ENCODE results near the gene SLC16A8. TPM values are rescaled to one million over a fixed set of nuclear protein-coding genes. Genes with fewer than 3 reads are reported as not detected.

Gene SLC16A8
- total RNA-seq, 1 donor from 2014 or later = not detected

- no peak overlapping the region for H2AFZ ChIP-seq (ENCODE audit: low read depth, low read length)
Observed at GRCh38 chr22:38041760-38042487, 42.1 kb downstream of the SLC16A8 start.

GRCh38 chr22:38040953-38041759 is 42.8 kb downstream of the SLC16A8 start:
- no peaks in the 10 kb centered on the region for H3K36me3 Mint-ChIP-seq (ENCODE audit: low read depth, unreplicated experiment)
- no peak overlapping the region for H3K4me3 Mint-ChIP-seq (ENCODE audit: unreplicated experiment)
- no peaks in the 10 kb centered on the region for H3K36me3 ChIP-seq (ENCODE audit: insufficient read depth, low read length)
- no peaks in the 10 kb centered on the region for H4K20me1 ChIP-seq (ENCODE audit: insufficient read depth, low read length)
- TF ChIP-seq EZH2 (IDR thresholded peaks at IDR 0.05; ENCODE audit: insufficient read depth, low read length) = no peak
- TF ChIP-seq, protein P1, sequence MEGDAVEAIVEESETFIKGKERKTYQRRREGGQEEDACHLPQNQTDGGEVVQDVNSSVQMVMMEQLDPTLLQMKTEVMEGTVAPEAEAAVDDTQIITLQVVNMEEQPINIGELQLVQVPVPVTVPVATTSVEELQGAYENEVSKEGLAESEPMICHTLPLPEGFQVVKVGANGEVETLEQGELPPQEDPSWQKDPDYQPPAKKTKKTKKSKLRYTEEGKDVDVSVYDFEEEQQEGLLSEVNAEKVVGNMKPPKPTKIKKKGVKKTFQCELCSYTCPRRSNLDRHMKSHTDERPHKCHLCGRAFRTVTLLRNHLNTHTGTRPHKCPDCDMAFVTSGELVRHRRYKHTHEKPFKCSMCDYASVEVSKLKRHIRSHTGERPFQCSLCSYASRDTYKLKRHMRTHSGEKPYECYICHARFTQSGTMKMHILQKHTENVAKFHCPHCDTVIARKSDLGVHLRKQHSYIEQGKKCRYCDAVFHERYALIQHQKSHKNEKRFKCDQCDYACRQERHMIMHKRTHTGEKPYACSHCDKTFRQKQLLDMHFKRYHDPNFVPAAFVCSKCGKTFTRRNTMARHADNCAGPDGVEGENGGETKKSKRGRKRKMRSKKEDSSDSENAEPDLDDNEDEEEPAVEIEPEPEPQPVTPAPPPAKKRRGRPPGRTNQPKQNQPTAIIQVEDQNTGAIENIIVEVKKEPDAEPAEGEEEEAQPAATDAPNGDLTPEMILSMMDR (IDR thresholded peaks at IDR 0.05; ENCODE audit: insufficient read depth, low read depth, low read length) = no peak
- no peak overlapping the region for H3K4me2 ChIP-seq (ENCODE audit: low read length)
- peaks cover 7% of the 10 kb centered on the region for H3K27me3 Mint-ChIP-seq (ENCODE audit: low read depth, unreplicated experiment)
- peak; percentile 28 for DNase-seq (ENCODE audit: low read depth)
- no peaks in the 10 kb centered on the region for H3K27me3 ChIP-seq (ENCODE audit: insufficient read depth, low read length)
- H2AFZ ChIP-seq (ENCODE audit: low read depth, low read length) = peak overlapping the region; percentile 36
- peaks cover 12% of the 10 kb centered on the region for H3K4me1 Mint-ChIP-seq (ENCODE audit: low read depth, unreplicated experiment)
- H3K27ac Mint-ChIP-seq (ENCODE audit: unreplicated experiment) = peak overlapping the region; percentile 63
- no peak overlapping the region for H3K4me3 ChIP-seq (ENCODE audit: insufficient read depth, low read depth, low read length)
- no peaks in the 10 kb centered on the region for H3K4me1 ChIP-seq (ENCODE audit: insufficient read depth, low read length)
- FAIRE-seq = no peak
- no peaks in the 10 kb centered on the region for H3K79me2 ChIP-seq (ENCODE audit: insufficient read depth, low read length)
- H3K9ac ChIP-seq (ENCODE audit: low read length) = no peak overlapping the region
- no peak overlapping the region for H3K27ac ChIP-seq (ENCODE audit: low read depth, low read length)
- H3K9me3 Mint-ChIP-seq (ENCODE audit: unreplicated experiment) = no peaks in the 10 kb centered on the region
- no peaks in the 10 kb centered on the region for H3K9me3 ChIP-seq (ENCODE audit: insufficient read depth, low read depth, low read length)

More at GRCh38 chr22:38041760-38042487, 42.1 kb downstream of the SLC16A8 start:
- H3K27me3 Mint-ChIP-seq (ENCODE audit: low read depth, unreplicated experiment) = peaks cover 7% of the 10 kb centered on the region
- FAIRE-seq (no peak), DNase-seq (ENCODE audit: low read depth) (no peak)
- Histone ChIP-seq H3K27ac (ENCODE audit: low read depth, low read length) (no peak overlapping the region), H3K36me3 (ENCODE audit: insufficient read depth, low read length) (no peaks in the 10 kb centered on the region), H3K4me3 (ENCODE audit: insufficient read depth, low read depth, low read length) (no peak overlapping the region), H4K20me1 (ENCODE audit: insufficient read depth, low read length) (no peaks in the 10 kb centered on the region), H3K9ac (ENCODE audit: low read length) (no peak overlapping the region), H3K27me3 (ENCODE audit: insufficient read depth, low read length) (no peaks in the 10 kb centered on the region), H3K4me2 (ENCODE audit: low read length) (no peak overlapping the region), H3K4me1 (ENCODE audit: insufficient read depth, low read length) (no peaks in the 10 kb centered on the region), H3K79me2 (ENCODE audit: insufficient read depth, low read length) (no peaks in the 10 kb centered on the region), H3K9me3 (ENCODE audit: insufficient read depth, low read depth, low read length) (no peaks in the 10 kb centered on the region)
- peaks cover 8% of the 10 kb centered on the region for H3K4me1 Mint-ChIP-seq (ENCODE audit: low read depth, unreplicated experiment)
- no peak overlapping the region for H3K4me3 Mint-ChIP-seq (ENCODE audit: unreplicated experiment)
- H3K9me3 Mint-ChIP-seq (ENCODE audit: unreplicated experiment) = no peaks in the 10 kb centered on the region
- TF ChIP-seq EZH2 (IDR thresholded peaks at IDR 0.05; ENCODE audit: insufficient read depth, low read length) = no peak
- TF ChIP-seq, protein P1 (IDR thresholded peaks at IDR 0.05; ENCODE audit: insufficient read depth, low read depth, low read length) = no peak
- no peak overlapping the region for H3K27ac Mint-ChIP-seq (ENCODE audit: unreplicated experiment)
- H3K36me3 Mint-ChIP-seq (ENCODE audit: low read depth, unreplicated experiment) = no peaks in the 10 kb centered on the region

Data from astrocyte (in vitro differentiated cells and primary cell).